MM.1S (cell line): Measurements from ENCODE around the gene ADGRD1.

Source experiments
- CTCF ChIP-seq: fragments of 300-600 bp; sonication (generic); IDR thresholded peaks from 2 replicates; pipeline ENCODE4 v1.5.1; 2016; ENCODE audit warnings: antibody characterized with exemption, low read length, mixed read lengths
- EZH2 ChIP-seq: fragments of 300-600 bp; sonication (generic); optimal IDR thresholded peaks from 2 replicates; pipeline ENCODE3; 2017; ENCODE audit warnings: low read depth, mild to moderate bottlenecking, antibody characterized with exemption, low read length, mixed read lengths
- EZH2phosphoT487 ChIP-seq: fragments of 300-600 bp; sonication (generic); IDR thresholded peaks from 2 replicates; pipeline ENCODE4 v1.6.1; 2018; ENCODE audit warnings: antibody characterized with exemption, low read length

GRCh38 chr12:130911193-130911592 lies 42.5 kb upstream of the ADGRD1 start:
- TF ChIP-seq EZH2 (no peak), CTCF (no peak), EZH2phosphoT487 (no peak)
